ENCODE data around the gene TMC2.
"Not testable (repeated sequence)": the region's sequence is repeated elsewhere in the genome, so short reads cannot be mapped to it uniquely, and the experiment has no call there.

Gene TMC2

GRCh38 chr20:2673453-2673852, 137.1 kb downstream of the TMC2 start:
- no peak for DNase-seq

- no peak for DNase-seq
Observed at GRCh38 chr20:2680046-2680445, 143.7 kb downstream of the TMC2 start.

GRCh38 chr20:2682040-2682439, 145.7 kb downstream of the TMC2 start:
- not testable (repeated sequence) for DNase-seq

GRCh38 chr20:2684817-2685216, 148.4 kb downstream of the TMC2 start:
- DNase-seq: not testable (repeated sequence)

GRCh38 chr20:2687514-2687913, 151.1 kb downstream of the TMC2 start:
- DNase-seq: no peak

- peak; percentile 77 for DNase-seq
Observed at GRCh38 chr20:2688041-2688591, 151.7 kb downstream of the TMC2 start.

GRCh38 chr20:2690213-2690612, 153.8 kb downstream of the TMC2 start:
- no peak for DNase-seq

- no peak for DNase-seq
Observed at GRCh38 chr20:2690718-2691117, 154.3 kb downstream of the TMC2 start.

- DNase-seq: no peak
Observed at GRCh38 chr20:2691127-2691526, 154.8 kb downstream of the TMC2 start.

Measured in activated naive CD4-positive, alpha-beta T cell treated with Interleukin-2 at 50 U/mL for 16 hours (primary cell).